ENCODE results near the gene GABARAP.

GRCh38 chr17:7219229-7219811 is 22.9 kb downstream of the GABARAP start:
- TF ChIP-seq EZH2phosphoT487 (IDR thresholded peaks at IDR 0.05; ENCODE audit: borderline replicate concordance) (no peak), CTCF (conservative IDR thresholded peaks at IDR 0.05; ENCODE audit: low read length) (no peak)
